HG03135 (cell line): ENCODE results near the gene PCDHGA6.

Experiments used
- ATAC-seq: cut with Tn5 transposase; IDR thresholded peaks from one replicate; pipeline ENCODE4 v1.9.1; 2021; ENCODE audit warnings: mild to moderate bottlenecking, moderate library complexity; ENCODE audit not compliant: unreplicated experiment

PCDHGA6 gene

DNA sequence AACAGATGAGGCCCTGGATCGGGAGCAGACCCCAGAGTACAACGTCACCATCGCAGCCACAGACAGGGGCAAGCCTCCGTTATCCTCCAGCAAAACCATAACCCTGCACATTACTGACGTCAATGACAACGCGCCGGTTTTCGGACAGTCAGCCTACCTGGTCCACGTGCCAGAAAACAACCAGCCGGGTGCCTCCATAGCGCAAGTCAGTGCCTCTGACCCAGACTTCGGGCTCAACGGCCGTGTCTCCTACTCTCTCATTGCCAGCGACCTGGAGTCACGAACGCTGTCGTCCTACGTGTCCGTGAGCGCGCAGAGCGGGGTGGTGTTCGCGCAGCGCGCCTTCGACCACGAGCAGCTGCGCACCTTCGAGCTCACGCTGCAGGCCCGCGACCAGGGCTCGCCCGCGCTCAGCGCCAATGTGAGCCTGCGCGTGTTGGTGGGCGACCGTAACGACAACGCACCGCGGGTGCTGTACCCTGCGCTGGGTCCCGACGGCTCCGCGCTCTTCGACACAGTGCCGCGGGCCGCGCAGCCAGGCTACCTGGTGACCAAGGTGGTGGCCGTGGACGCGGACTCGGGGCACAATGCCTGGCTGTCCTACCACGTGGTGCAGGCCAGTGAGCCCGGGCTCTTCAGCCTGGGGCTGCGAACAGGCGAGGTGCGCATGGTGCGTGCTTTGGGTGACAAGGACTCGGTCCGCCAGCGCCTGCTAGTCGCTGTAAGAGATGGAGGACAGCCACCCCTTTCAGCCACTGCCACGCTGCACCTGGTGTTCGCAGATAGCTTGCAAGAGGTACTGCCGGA is 45.6 kb downstream of the PCDHGA6 start:
- no peak for ATAC-seq

DNA sequence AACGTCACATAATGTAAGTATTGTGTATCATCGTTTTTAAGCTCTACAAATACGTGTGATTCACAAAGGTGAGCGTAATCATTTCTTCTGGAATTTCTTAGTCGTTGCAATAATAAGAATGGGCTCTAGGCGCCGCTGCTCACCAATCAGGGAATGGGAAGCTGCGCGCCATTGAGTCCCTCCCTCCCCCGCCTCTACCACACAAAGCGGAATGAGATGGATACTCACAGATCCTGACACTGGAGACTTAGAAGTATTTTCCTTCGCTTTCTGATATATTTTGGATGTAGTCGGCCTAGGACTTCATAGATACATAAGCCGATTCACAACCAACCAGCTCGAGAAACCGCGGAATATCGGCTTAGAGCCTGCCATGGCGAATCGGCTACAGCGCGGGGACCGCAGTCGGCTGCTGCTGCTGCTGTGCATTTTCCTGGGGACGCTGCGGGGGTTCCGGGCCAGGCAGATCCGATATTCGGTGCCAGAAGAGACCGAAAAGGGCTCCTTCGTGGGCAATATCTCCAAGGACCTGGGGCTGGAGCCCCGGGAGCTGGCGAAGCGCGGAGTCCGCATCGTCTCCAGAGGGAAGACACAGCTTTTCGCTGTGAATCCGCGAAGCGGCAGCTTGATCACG is 47.3 kb downstream of the PCDHGA6 start, which contains the start of gene PCDHGA11:
Gene PCDHGA11, plus strand, starts transcription at position 197 of the 634 bp plus-strand sequence. Its CDS starts 177 bp downstream, at position 374.
- ATAC-seq: no peak

DNA sequence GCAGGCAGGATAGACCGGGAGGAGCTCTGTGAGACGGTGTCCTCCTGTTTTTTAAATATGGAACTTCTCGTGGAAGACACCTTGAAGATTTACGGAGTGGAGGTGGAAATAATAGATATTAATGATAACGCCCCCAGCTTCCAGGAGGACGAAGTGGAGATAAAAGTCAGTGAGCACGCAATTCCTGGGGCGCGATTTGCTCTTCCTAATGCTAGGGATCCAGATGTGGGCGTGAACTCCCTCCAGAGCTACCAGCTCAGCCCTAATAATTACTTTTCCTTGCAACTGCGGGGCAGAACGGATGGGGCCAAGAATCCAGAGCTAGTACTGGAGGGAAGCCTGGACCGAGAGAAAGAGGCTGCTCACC is 47.8 kb downstream of the PCDHGA6 start:
- ATAC-seq: no peak

DNA sequence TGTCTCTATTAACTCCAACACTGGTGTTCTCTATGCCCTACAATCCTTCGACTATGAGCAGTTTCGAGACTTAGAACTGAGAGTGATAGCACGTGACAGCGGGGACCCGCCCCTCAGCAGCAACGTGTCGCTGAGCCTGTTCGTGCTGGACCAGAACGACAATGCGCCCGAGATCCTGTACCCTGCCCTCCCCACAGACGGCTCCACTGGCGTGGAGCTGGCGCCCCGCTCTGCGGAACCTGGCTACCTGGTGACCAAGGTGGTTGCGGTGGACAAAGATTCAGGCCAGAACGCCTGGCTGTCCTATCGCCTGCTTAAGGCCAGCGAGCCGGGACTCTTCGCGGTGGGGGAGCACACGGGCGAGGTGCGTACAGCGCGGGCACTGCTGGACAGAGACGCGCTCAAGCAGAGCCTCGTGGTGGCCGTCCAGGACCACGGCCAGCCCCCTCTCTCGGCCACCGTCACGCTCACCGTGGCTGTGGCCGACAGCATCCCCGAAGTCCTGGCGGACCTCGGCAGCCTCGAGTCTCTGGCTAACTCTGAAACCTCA is 49.1 kb downstream of the PCDHGA6 start:
- no peak for ATAC-seq

DNA sequence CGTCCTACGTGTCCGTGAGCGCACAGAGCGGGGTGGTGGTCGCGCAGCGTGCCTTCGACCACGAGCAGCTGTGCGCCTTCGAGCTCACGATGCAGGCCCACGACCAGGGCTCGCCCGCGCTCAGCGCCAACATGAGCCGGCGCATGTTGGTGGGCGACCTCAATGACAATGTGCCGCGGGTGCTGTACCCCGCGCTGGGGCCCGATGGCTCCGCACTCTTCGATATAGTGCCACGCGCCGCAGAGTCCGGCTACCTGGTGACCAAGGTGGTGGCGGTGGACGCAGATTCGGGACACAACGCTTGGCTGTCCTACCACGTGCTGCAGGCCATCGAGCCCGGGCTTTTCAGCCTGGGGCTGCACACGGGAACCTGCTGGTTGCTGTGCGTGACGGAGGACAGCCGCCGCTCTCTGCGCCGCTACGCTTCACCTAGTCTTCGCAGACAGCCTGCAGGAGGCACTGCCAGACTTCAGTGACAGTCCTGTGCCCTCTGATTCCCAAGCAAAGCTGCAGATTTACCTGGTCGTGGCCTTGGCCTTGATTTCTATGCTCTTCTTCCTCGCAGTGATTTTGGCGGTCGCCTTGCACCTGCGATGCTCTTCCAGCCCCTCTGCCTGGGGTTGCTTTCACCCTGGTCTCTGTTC is 54.2 kb downstream of the PCDHGA6 start:
- no peak for ATAC-seq
